GM10248 (cell line): ENCODE results near the gene OR5H2.
"Not testable (repeated sequence)": the region's sequence is repeated elsewhere in the genome, so short reads cannot be mapped to it uniquely, and the experiment has no call there.

Source experiments
- CTCF ChIA-PET: fragments of 300-600 bp; sonication (Branson Sonifier 250); formaldehyde crosslinking; extraction: SDS; loops from one replicate; lab custom pipeline; 2021; ENCODE audit warnings: antibody characterized with exemption; lab: Yijun Ruan, JAX
- POLR2A ChIA-PET: fragments of 350-650 bp; sonication (Branson Sonifier 250); formaldehyde crosslinking; extraction: SDS; loops from one replicate; lab custom pipeline; 2020; ENCODE audit warnings: antibody characterized with exemption; lab: Yijun Ruan, JAX
- DNase-seq: peaks from one replicate; pipeline ENCODE4 v3.0.0; 2012; ENCODE audit errors: extremely low spot score
- CTCF ChIP-seq: IDR thresholded peaks from 2 replicates; pipeline ENCODE4 v1.5.1; 2012; ENCODE audit warnings: mild to moderate bottlenecking, low read depth; ENCODE audit errors: extremely low read depth, missing control alignments, control extremely low read depth

The OR5H2 gene

GRCh38 chr3:98282205-98282604 is at the start of gene OR5H2:
Gene OR5H2, plus strand, starts transcription at chr3:98282505. Its CDS starts 398 bp downstream, at chr3:98282903.
- ChIA-PET POLR2A (no interaction called here), CTCF (interaction anchor here (1.5 kb wide), 1 partner anchor 10 kb away, joined by 3 read pairs; no protein-coding TSS in a partner anchor)
- no peak for TF ChIP-seq CTCF
- no peak for DNase-seq

- no peak for DNase-seq
- ChIA-PET CTCF (no interaction called here), POLR2A (no interaction called here)
- TF ChIP-seq CTCF, result no peak
Measured at GRCh38 chr3:98233468-98233867, 48.8 kb upstream of the OR5H2 start.

GRCh38 chr3:98240131-98240530 is 42.2 kb upstream of the OR5H2 start:
- ChIA-PET POLR2A (no interaction called here), CTCF (no interaction called here)
- TF ChIP-seq CTCF, result no peak
- DNase-seq, result no peak

GRCh38 chr3:98242155-98242554 is 40.1 kb upstream of the OR5H2 start:
- ChIA-PET CTCF (interaction anchor here (1.9 kb wide), 1 partner anchor 13 kb away, joined by 6 read pairs; no protein-coding TSS in a partner anchor), POLR2A (no interaction called here)
- no peak for TF ChIP-seq CTCF
- DNase-seq, result no peak

- no peak for TF ChIP-seq CTCF
- ChIA-PET CTCF (no interaction called here), POLR2A (no interaction called here)
- DNase-seq, result no peak
Measured at GRCh38 chr3:98243843-98244242, 38.5 kb upstream of the OR5H2 start.

- DNase-seq, result no peak
- TF ChIP-seq CTCF, result no peak
- ChIA-PET POLR2A (no interaction called here), CTCF (interaction anchor here (0.6 kb wide), 1 partner anchor 11 kb away, joined by 4 read pairs; no protein-coding TSS in a partner anchor)
Measured at GRCh38 chr3:98246142-98246541, 36.2 kb upstream of the OR5H2 start.

- POLR2A ChIA-PET, result not testable (repeated sequence)
Measured at GRCh38 chr3:98256026-98256425, 26.3 kb upstream of the OR5H2 start.

More at GRCh38 chr3:98256026-98256425, 26.3 kb upstream of the OR5H2 start:
- DNase-seq, CTCF ChIA-PET: not testable (repeated sequence)
